ENCODE measurements around the gene OAS3.
"Not testable (repeated sequence)": the region's sequence is repeated elsewhere in the genome, so short reads cannot be mapped to it uniquely, and the experiment has no call there.

The OAS3 gene

DNA sequence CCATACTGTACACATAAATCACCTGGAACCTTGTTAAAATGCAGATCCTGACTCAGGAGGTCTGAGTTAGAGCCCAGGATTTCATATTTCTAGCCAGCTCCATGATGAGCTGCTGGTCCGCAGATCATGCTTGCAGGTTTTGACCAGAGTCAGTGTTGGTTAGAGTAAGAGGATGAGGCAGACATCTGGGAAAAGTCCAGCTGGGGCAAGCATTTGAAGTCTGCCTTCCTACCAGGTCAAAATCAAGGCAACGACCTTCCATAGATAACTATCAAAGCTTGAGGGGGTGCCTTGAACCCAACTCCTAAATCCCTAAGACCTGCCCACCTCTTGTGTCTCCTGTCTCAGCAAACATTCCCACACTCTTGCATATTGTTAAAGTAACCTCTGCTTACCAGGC lies 49.3 kb downstream of the OAS3 start:
- DNase-seq = no peak

DNA sequence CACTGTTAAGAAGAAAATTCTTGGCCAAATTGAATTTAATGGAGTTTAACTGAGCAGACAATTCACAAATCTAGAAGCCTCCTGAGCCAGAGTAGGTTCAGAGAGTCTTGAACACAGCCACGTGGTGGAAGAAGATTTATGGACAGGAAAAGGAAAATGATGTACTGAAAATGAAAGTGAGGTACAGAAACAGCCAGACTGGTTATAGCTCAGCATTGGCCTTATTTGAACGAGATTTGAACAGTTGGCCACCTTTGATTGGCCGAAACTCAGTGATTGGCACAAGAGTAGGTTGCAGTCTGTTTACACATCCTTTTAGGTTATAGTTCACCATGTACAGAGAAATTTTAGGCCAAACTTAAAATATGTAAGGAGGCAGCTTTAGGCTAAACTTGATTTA lies 50.0 kb downstream of the OAS3 start:
- no peak for DNase-seq

DNA sequence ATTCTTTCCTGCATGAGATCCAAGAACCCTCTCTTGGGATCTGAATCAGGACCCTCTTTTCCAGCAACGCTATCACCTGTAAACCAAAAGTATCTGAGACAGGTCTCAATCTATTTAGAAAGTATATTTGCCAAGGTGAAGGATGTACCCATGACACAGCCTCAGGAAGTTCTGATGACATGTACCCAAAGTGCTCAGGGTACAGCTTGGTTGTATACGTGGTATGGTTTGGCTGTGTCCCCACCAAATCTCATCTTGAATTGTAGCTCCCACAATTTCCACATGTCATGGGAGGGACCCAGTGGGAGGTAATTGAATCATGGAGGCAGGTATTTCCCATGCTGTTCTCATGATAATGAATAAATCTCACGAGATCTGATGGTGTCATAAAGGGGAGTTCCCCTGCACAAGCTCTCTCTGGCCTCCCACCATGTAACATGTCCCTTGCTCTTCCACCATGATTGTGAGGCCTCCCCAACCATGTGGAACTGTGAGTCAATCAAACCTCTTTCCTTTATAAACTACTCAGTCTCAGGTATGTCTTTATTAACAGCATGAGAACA lies 50.6 kb downstream of the OAS3 start:
- not testable (repeated sequence) for DNase-seq

DNA sequence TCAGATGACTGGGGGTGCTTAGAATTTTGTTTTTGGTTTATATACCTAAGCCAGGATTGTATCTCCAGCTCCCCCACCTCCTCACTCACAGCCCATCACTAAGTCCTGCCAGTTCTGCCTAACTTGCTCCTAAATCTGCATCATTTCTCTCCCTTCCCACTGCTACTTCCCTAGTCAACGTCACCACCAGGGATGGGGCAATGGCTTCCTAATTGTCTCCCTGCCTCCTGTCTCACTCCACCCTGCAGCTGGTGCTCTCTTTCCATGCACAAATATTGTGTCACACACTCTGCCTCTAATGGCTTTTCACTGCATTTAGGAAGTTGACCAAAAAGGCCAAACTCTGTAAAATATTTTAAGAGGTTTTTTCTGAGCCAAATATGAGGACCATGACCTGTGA lies 51.5 kb downstream of the OAS3 start:
- no peak for DNase-seq

DNA sequence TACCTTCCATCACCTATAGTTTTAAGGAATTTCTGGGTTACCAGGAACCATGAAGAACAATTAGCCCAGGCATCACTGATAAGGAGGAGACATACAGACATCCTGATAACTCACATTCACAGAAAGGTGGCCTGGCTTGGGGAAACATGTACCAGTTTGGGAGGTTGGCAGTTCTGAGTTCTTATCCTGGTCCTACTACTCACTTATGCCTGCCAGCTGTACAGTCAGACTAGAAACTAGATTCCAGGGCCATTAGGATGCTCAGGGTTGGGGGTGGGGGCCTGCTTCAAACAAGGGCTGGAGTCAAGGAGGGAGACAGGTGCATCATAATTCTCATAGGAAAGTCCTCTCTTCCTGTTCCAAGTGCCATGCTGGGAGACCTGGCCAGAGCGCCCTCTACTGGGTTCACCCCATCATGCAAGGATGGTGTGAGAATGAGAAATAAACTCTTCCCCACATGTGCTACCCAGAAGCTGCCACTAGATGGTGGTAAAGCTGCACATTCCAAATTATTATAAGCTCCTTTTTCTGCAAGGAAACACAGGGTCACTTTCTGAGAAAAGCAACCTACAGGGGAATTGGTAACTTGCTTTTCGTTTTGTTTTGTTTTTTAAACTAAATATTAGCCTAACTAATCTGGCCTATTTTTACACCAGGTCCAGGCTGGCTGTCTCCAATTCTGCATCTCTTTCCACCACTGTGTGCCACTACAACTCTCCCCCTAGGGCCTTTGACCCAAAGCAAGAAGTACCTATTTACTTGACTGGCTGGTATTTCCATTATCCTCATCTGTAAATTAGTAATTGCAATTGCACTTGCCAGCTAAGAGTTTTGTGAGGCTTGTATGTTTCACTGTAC lies 54.5 kb downstream of the OAS3 start:
- peak; percentile 68 to 86 for DNase-seq

DNA sequence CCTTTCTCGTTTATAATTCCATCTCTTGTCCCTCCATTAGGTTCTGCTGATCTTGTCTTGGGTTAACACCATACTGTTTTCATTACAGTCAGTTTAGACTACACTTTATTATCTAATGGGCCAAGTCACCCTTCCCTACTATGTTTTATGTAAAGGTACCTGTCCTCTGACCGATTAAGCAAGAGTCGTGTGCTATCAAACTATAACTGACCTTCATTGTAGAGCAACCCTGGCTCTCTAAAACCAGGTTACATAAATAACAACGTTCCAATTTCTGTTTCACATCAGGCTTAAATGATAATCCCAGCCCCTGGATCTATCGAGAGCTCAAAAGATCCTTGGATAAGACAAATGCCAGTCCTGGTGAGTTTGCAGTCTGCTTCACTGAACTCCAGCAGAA lies 56.7 kb downstream of the OAS3 start:
- no peak for DNase-seq

DNA sequence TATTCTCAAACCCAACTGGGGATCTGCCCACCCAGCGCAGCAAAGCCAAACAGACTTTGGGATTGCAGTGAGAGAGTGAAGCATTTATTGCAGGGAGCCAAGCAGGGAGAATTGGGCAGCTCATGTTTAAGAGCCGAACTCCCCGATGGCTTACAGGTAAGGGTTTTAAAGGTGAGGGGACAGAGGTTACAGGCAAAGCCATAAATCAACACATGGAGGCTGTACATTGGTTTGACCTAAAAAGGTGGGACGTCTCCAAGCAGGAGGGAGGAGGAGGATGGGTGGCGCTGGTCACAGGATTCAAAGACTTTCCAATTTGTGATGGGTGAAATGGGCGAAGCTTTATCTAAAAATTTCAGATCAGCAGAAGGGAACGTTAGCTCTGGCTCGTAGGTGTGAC lies 58.2 kb downstream of the OAS3 start:
- DNase-seq = no peak

DNA sequence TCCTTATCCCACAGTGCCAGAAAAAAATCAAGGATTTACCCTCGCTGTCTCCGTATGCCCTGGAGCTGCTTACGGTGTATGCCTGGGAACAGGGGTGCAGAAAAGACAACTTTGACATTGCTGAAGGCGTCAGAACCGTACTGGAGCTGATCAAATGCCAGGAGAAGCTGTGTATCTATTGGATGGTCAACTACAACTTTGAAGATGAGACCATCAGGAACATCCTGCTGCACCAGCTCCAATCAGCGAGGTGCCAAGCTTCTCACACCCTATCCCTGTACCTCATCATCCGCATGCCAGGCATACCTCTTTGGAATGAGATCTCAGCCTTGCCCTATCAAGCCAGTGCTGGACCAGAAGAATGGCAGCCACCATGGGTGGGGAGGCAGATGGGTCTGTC lies 59.2 kb downstream of the OAS3 start:
- no peak for DNase-seq

DNA sequence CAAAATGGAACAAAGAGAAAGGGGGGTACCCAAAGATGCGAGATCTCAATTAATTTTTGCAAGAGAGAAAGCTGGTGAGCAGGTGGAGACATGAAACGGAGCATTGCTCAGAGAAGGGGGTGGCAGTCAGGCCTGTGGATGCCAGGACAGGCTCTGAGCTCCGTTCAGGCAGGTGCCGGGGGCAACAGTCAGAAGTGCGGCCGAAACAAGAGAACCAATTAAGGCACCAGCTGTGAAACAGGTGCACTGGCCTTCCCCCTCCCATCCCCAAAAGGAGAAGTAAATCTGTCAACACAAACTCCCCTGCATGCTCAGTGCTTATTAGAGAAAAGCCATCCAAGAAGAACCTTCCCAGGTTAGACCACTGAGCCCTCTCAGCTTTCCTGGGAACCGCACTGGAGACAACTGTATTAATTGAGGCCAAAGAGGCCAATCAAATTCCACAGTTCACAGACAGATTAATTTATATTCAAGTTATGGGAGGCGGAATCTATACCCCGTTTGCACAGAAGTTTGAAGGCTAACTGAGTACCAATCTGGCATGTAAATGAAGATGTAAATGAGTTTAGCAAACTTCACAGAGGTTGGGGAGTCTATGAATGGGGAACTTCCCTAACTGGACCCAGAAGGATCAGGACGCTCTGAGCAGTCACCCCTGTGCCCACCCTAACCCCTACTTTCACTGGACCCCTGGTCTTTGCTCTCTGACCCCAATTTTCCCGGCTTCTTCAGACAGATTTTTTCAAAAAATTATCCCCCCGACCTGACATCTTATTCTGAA lies 60.9 kb downstream of the OAS3 start:
- DNase-seq = no peak

DNA sequence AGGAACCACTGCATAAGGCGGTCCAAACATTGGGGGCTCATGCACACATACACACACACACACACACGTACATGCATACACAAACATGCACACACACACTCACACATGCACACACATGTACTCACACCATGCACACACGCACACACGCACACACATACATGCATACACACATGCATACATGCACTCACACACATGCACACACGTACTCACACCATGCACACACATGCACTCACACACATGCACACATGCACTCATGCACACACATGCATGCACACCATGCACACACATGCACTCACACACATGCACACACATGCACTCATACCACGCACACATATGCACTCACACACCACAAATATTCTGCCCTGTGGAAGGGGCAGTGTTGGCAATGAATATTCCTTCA lies 62.2 kb downstream of the OAS3 start:
- DNase-seq = no peak

DNA sequence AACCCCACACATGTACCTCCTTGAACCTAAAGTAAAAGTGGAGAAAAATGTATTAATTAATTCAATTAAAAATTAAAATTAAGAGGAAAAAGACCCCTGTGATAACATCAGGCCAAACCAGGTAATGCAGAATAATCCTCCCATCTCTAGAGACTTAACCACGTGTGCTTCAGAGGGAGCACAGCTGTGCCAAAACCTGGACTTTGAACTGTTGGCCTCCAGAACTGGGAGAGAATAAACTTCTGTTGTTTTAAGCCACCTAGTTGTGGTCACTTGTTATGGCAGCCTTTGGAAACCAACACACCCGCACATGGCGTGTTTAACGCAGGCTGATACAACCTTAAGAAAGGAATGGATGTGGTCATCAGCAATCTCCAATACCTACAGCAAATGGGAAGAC lies 63.9 kb downstream of the OAS3 start:
- no peak for DNase-seq

DNA sequence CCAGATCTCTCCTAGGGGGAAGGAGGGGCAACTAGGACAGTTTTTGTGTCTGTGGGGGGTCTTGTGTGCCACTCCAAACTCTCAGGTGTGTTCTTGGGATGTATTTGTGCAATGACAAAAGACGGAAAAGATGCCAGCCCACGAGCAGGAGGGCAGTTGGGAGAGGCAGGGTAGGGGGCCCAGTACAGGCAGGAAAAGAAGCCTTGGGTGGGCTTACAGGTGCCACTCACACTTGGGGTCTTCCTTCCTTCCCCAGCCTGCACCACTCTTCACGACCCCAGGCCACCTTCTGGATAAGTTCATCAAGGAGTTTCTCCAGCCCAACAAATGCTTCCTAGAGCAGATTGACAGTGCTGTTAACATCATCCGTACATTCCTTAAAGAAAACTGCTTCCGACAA lies 64.4 kb downstream of the OAS3 start:
- no peak for DNase-seq

DNA sequence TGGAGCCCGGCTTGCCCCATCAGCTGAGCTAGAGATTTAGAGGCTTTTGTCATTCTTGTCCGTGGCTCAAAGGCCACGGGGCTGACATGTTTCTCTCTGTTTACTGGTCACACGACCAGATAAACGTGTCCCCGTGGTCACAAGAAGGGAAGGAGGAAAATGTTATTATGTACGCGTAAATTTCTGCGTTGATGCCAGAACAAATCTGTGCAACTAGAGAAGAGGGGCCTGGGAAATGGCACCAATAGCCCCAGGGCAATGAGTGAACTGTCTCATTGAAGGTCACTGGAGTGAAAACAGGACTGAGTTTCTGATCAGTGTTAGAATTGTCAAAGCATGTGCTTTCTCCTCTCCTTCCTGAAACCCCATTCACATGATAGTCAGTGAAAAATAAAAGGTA lies 65.4 kb downstream of the OAS3 start:
- no peak for DNase-seq

DNA sequence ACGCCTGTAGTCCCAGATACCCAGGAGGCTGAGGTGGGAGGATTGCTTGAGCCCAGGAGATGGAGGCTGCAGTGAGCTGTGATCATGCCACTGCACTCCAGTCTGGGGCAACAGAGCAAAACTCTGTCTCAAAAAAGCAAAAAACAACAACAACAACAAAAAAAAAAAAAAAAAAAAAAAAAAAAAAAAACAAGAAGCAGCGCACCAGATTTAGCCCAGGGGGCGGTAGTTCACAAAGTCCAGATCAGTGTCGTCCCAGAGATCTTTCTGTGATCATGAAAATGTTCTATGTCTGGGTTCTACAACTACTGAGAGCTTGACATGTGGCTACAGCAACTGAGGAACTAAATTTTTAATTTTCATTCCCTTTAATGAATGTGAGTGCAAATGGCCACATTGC lies 67.5 kb downstream of the OAS3 start:
- peak in 1 of 2 experiments; percentile 0 for DNase-seq

DNA sequence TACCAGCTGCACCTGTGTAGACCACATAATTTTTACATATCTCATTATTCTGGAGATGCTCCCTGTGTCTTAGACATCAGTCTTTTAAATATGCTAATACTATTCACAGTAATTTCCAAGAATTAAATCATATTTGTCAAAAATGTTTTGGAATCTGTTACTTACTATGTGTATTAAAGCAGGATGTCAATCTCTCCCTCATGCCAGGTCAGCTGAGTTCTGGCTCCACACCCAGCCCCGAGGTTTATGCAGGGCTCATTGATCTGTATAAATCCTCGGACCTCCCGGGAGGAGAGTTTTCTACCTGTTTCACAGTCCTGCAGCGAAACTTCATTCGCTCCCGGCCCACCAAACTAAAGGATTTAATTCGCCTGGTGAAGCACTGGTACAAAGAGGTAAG lies 67.9 kb downstream of the OAS3 start:
- no peak for DNase-seq

DNA sequence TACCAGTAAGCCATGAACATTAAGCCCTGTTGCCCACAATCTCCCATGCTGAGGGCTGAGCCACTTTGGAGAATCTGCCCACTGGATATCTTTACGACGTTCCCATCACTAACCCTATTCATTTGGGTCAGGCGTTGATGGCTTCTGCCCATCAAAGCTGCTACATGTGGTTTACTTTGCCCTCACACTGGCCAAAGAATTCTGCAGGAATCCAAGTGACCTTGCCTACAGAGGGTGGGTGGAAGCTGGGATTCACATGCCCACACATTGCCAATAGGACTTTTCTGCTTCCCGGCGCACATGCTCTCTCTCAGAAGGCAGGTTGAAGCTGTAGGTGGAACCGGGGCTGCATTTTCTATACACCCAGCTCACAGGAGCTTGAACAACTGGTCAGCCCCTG lies 68.4 kb downstream of the OAS3 start:
- DNase-seq = no peak

DNA sequence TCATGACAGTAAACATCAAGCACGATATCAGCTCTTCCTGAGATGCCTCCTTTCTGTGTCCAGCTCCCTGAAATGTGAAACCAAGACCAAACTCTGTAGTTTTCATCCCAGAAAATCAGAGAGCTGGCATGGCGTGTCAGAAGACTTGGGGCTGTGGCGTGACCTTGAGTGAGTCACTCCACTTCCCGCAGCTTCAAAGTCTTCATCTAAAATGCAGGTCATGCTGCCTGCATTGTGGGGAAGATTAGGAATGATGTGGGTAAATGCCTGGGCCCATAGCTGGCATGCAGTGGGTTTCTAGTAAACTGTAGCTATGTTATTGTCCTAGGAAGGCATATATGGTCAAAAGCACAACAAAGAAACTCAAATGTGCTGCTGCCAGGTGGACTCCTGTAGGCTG lies 68.9 kb downstream of the OAS3 start:
- no peak for DNase-seq

DNA sequence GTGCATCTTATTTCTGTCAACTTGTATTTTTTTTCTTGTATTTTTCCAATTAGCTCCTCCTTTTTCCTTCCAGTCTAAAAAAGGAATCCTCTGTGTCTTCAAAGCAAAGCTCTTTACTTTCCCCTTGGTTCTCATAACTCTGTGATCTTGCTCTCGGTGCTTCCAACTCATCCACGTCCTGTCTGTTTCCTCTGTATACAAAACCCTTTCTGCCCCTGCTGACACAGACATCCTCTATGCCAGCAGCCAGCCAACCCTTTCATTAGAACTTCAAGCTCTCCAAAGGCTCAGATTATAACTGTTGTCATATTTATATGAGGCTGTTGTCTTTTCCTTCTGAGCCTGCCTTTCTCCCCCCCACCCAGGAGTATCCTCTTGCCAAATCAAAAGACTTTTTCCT lies 72.4 kb downstream of the OAS3 start:
- DNase-seq = no peak

DNA sequence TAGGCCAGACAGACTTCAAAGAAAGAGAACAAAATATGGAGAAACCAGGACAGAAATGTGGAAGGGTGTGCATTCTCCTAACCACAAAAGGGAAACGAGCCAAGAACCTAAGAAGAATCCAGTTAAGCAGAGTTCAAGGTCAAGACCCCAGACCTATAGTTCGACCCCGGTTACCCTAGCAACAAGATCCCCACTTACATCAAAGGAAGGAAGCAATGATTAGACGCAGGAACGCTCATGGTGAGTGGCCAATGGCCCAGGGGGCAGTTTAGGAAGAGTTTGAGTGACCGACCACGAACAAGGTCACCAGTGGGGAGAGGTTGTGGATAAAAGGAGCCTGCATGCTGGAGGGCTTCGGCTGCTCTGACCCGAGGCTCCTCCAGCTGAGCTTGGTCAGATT lies 76.3 kb downstream of the OAS3 start:
- DNase-seq = no peak

DNA sequence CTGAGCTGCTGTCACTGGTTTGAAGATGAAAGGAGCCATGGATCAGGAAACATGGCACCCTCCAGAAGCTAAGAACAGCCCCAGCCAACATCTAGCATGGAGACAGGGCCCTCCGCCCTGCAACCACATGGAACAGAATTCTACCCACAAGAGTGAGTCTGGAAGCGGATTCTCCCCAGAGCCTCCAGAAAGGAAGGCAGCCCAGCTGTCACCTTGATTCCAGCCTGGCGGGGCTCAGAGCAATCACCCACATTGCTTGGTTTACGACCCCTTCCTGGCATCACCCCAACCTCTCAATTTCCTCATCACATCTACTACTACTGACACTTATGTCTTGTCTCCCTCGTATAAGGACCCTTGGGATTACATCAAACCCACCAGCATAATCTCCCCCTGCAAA lies 78.5 kb downstream of the OAS3 start:
- DNase-seq = no peak

DNA sequence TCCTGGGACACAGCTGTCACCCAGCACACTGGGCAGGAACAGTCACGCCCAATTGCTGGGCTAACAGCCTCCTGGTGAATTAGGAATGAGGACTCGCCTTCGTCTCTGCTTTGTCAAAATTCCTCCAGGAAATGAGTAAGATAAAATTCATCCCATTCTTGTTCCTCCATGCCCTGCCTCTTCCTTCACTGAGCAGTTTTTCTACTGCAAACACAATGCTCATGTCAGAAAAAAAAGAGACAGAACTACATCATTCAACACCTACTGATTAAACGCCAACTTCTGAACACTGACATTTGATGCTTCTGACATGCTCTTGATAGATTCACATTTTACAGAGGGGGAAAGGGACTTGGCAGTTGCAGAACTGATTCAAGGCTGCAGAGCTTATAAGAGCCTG lies 80.8 kb downstream of the OAS3 start:
- no peak for DNase-seq

DNA sequence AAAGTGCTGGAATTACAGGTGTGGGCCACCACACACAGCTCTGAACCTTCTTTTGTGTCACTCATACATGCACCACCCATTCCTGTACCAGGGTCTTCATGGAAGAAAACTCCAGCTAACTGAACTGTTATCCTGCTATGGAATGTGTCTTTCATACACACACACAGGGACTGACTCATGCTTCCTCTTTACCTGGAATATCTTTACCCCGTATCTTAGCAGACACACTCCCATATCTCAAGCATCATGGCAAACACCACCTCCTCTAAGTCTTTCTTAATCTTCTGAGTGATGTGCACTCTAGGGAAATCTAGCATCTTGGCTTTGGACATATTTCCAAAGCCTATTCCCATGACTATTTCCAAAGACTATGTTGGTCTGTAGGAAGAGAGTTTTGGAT lies 83.2 kb downstream of the OAS3 start:
- no peak for DNase-seq

Measured in Kasumi-1 (cell line).